GM19099 (cell line): ENCODE measurements around the gene MYADML2.

Experiments
- POLR2A ChIP-seq: IDR thresholded peaks from 3 replicates; pipeline ENCODE4 v1.6.1; 2011; ENCODE audit warnings: low read depth; ENCODE audit not compliant: insufficient read length; ENCODE audit errors: extremely low read depth

The MYADML2 gene

GRCh38 chr17:81966343-81967243 lies 19.6 kb upstream of the MYADML2 start:
- no peak for TF ChIP-seq POLR2A

DNA sequence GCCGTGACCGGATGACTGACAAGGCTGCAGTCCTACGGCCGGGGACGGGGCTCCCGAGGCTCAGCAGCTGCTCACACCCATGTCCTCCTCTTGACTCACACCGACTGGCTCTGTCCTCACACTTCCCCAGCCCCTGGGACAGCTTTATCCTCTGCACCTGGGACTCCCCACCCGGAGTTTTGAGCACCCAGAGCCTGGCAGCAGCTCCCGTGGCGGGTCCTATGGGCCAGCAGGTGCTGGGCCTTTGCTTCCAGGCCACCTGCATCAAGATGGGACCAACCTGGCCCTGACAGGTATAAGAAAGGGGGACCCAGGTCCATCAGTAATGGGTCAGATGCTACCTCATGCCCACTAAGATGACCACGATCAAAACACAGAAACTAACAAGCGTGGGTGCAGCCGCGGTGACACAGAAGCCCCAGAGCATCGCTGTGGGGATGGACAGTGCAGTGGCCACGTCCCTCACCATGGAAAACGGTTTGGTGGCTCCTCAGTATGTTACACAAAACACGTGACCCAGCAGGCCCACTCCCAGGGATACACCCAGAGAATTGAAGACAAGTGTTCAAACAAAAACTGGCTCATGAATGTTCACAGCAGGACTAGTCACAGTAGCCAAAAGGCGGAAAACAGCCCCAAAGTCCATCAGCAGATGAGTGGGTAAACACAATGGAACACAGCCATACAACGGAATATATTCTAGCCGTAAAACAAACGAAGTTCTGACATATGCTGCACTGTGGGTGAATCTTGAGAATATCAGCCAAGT lies 17.2 kb upstream of the MYADML2 start:
- no peak for TF ChIP-seq POLR2A

DNA sequence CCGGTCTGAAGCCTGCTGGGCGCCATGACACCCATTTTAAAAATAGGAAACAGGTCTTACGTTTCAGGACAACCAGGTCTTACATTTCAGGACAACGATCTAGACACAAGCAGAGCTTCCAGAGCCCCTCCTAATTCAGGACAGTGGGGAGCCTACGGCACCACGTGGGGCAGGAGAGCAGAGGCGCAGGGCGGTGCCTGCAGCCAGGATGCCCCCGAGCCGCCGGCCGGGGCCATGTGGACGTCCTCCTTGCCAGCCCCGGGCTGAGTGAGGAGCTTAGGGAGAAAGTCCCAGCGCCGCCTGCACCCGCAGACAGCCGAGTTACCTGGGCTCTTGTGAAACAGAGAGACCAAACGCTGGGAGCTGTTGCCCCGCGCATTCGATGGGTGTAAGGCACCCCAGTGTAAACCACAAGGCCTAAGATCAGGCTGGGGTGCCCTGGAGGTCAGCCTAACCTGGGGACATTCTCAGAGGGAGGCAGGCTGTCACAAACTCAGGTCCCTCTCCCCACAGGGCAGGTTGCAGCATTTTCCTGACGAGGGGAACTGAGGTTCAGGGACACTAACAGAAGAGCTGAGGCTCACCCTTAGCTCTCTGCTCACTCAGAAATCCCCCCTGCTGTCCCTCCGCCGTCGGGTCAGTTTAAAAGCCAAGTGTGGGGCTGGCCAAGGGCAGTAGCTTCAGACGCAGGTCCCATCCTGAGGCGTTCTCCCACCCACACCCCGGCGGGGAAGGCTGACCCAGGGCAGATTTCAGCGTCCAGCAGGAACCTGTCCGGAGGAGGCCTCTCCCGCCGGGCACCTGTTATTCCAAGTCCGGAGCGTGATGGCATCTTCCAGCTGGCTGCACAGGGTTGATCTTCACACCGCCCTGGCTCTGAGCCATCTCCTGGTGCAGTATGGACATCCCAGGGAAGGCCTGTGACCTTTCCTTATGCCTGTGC lies 15.7 kb upstream of the MYADML2 start:
- no peak for TF ChIP-seq POLR2A

- no peak for TF ChIP-seq POLR2A
Measured at GRCh38 chr17:81961521-81962498, 14.8 kb upstream of the MYADML2 start.

GRCh38 chr17:81961087-81961511 lies 14.1 kb upstream of the MYADML2 start, which contains the start of gene NOTUM:
Gene NOTUM (minus strand): TSS chr17:81961187. CDS start chr17:81960909, 278 bp downstream.
- TF ChIP-seq POLR2A = no peak

GRCh38 chr17:81960130-81960958 lies 13.3 kb upstream of the MYADML2 start:
- TF ChIP-seq POLR2A = no peak

DNA sequence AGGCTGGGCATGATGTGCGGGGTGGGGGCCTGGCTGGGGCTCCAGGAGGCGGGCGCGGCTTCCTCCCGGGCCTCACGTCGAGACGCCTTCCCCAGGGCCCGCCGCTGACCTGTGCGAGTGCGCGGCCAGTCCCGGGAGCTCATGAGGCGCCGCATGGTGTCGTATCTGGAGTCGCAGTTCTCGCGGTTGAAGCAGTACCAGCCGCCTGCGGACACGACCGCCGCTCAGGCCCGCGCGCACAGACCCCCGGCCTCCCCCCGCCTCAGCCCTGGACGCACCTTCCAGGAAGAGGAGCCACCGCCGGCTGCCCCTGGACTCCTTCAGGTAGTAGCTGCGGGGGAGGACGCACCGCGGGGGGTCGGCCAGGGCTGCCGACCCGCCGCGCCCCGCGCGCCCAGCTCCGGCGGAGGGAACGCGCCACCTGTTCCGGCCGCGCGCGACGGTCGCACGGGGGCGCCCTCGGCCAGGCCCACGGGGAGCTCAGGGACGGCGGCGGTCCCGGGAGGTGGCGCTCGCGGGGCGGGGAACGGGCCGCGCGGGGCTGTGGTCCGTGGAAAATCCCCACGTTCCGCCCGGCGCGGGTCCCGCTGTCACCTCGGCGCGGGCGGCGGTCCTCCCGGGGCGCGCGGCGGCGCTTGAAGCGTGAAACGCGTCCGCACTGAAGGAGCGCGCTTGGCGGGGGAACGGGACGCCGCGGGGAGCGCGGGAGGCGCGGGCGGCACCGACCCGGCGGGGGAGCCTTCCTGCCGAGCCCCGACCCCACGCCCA lies 12.5 kb upstream of the MYADML2 start:
- TF ChIP-seq POLR2A = no peak

- TF ChIP-seq POLR2A = no peak
Measured at GRCh38 chr17:81958633-81959342, 11.8 kb upstream of the MYADML2 start.

DNA sequence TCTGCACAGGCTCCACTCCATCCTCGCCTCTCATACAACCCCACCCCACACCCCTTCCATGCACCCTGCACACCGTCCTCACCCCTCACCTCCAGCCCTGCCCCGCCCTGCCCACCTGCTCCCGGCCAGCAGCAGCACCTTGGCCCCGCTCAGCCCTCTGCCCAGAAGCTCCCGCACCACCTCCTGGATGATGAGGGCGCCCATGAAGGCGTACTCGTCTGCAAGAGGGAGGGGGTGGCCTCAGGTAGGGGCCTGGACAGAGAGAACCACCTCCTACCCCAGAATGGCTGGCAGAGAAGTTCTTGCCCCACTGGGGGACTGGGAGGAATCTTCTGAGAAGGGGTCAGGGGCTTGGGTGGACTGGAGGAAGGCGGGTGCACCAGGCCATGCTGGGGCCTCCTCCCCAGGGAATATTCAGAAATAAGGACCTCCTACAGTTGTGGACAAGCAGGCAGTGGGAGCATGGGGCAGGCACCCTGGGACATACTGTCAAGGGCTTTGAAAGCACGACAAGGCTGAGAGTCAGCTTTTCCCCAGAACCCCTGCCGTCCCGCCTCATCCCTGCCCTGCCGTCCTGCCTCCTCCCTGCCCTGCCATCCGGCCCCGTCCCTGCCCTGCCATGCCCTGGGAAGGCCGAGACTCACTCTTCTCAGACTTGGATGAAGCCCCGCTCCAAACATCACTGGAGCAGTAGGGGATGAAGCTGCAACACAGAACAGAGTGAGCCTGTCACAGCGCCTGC lies 10.8 kb upstream of the MYADML2 start:
- no peak for TF ChIP-seq POLR2A

GRCh38 chr17:81956607-81957589 lies 9.9 kb upstream of the MYADML2 start:
- TF ChIP-seq POLR2A = no peak
